HPDE6-E6E7 (cell line): ENCODE data around the gene IL1R2.
A peak's percentile ranks its signal among the peaks of the same experiment; 100 is the strongest.
"Not testable (repeated sequence)": the region's sequence is repeated elsewhere in the genome, so short reads cannot be mapped to it uniquely, and the experiment has no call there.

Experiments used
- DNase-seq: peaks from one replicate; pipeline ENCODE4 v3.0.0; 2011; ENCODE audit warnings: missing footprints; ENCODE audit errors: extremely low spot score

IL1R2 gene

DNA sequence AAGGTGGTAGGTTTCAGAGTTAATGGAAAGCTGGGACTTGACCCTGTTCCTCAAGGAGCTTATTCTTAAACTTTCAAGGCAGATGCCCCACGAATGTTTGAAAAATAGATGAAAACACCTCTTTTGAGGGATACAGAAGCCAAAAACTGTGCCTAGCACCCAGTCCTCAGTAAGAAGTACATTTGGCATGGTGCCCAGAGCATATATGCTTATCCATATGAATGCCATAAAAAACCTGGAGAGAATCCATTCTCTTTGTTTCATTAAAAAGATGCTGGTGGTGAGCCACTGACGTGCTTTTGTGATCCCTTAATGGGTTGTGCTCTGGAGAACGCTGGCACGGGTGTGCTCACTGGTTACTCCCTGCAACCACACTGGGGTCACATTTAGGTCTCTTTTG is 69.0 kb downstream of the IL1R2 start:
- DNase-seq: no peak

GRCh38 chr2:102061286-102061699 is 69.5 kb downstream of the IL1R2 start:
- DNase-seq: no peak

DNA sequence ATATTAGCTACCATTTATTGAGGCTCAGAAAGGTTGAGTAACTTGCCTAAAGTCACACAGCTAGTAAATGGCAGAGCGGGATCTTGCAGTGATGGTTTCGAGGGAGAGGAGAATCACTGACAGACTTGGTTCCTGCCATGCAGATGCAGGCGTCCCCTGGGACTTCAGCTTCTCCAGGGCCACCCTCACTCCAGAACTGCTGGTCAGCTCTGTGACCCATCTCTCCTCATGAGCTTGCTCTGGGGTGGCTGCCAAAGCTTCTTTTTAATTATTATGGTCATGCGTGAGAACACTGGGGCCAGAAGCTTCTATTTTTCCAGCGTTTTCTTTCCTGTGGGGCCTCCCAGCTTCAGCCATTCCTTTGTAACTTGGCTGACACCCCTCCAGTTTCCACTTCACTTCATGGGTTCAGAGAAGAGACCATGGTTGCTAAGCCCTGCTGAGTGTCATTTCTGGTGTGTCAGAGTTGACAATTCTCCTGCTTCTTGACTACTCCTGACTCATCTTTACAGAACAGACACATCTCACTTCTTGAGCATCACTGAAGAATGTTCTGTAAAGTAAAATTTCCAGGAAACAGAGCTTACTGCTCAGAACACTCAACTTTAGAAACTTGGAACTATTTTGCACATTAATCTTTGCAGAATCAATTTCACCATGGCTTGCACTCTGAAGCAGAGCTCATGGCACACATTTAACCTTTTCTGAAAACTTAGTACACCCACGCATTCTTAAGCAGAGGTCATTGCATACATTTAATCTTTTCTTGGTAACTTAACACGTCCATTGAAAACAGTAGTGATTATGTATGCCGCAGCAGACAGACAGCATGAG is 70.4 kb downstream of the IL1R2 start:
- DNase-seq: no peak

- DNase-seq: no peak
Measured at GRCh38 chr2:102062802-102063201, 71.0 kb downstream of the IL1R2 start.

GRCh38 chr2:102063487-102063911 is 71.7 kb downstream of the IL1R2 start:
- DNase-seq: no peak

DNA sequence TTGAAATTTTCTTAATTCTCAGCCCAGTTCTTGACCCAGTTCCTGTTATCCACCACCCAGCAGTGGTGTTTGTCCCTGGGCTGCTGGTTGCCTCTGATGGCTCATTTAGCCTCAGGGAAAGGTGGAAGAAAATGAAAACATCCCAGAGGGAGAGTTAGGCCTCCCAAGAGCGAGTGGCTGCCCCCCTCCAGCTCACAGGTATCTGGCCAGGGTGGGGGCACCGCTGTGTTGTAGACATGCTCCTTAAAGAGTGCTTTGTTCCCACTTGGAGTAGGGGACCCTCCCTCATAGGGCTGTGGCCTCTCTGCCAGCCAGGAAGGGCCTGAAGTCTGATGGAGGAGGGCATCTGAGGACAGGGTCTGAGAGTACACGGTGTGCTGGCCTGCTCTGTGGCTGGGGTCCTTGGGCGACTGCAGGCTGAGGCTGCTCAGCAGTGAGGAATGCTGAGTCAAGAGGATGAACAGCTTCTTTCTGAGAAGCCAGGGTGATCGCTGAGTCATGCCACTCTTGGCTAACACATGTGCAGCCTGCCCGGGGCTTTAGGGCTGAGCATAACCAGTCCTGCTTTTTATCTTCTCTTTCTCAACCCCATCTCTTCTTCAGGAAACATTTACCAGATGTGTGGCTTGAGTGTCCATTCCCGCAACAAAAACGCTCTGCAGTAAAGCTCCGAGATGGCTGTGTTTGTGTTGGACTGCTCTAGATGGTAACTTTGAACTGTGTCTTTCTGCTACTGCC is 72.3 kb downstream of the IL1R2 start:
- DNase-seq: peak; percentile 93

DNA sequence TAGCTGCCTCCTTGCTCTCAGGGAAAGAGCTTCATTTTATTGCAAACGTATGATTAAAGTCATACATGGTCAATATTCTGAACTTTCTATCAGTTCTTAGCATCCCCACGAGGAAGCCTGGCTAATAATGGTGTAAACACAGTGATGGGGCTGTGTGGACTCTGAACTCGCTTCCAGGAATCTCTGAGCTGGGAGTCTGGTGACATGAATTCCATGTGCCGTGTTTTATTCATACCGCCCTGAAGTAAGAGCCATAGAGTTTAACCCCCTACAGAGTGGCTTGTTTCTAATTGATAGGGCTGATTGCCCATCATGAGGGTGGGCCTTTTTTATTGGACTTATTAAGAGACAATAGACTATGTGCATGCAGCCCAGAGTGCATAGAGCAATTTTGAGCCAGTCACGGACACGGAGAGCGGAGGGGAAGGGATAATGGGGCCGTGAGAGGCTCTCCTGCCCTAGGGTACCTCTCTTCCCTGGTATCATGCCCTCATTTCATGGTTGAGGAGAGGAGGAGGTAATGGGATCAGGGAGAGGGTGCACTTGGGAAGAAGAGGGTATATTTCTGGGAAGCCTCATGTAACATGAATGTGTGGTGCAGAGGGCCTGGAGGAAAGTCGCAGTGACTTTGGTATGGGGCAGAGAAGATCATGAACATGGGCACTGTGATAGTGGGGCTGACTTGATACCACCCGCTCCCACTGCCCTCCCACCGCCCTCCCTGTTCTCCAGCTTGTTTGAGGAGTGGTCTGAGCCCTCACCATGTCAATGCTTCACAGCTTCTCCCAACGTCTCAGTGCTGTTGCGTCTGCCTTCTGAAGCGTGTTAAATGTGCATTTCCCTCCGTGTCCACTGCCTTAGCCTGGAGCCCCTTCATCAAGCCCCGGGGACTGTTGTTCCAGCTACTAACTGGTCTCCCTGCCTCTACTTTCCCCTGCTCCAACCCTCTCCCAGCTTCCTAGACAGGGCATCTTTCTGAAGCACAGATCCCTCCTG is 73.2 kb downstream of the IL1R2 start:
- DNase-seq: no peak

- DNase-seq: peak; percentile 72
Measured at GRCh38 chr2:102065675-102066252, 74.0 kb downstream of the IL1R2 start.

GRCh38 chr2:102066554-102066953 is 74.8 kb downstream of the IL1R2 start:
- DNase-seq: no peak

DNA sequence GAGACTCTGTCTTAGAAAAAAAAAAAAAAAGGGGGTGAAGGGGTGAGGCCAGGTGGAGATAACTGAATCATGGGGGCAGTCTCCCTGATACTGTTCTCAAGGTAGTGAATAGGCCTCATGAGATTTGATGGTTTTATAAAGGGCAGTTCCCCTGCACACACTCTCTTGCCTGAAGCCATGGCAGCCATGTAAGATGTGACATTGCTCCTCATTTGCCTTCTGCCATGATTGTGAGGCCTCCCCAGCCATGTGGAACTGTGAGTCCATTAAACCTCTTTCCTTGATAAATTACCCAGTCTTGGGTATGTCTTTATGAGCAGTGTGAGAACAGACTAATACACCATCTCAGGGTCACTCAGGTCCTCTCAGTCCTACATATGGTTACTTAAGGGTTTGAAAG is 76.4 kb downstream of the IL1R2 start:
- not testable (repeated sequence) for DNase-seq

DNA sequence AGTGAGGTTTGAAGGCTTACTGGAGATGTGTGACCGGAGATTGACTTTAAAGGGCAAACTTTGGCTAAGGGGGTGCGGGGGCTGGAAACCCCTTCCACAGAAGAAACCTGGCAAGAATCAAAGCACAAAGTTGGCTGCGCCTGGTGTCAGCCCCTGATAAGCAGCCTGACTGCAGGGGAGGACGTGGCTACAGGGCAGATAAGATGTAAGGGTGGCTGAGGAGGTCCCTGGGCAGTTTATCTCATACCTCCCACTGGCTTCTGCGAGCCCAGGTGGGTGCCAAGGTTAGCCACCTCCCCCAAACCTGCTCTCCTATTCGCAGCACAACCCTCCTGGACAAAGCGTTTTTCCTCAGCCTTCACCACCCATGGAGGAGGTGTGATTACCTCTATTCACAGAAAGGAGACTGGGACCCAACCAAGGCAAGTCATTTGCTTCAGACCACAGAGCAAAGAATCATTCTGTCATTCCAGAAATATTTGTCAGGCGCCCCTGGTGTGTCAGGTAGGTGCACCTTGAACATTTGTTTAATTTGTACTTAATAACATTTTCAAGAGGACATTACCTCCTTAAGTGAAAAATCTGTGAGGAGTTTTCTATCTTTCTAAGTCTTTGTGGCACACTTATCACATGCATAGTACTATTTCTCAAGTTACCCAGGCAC is 77.7 kb downstream of the IL1R2 start:
- no peak for DNase-seq

DNA sequence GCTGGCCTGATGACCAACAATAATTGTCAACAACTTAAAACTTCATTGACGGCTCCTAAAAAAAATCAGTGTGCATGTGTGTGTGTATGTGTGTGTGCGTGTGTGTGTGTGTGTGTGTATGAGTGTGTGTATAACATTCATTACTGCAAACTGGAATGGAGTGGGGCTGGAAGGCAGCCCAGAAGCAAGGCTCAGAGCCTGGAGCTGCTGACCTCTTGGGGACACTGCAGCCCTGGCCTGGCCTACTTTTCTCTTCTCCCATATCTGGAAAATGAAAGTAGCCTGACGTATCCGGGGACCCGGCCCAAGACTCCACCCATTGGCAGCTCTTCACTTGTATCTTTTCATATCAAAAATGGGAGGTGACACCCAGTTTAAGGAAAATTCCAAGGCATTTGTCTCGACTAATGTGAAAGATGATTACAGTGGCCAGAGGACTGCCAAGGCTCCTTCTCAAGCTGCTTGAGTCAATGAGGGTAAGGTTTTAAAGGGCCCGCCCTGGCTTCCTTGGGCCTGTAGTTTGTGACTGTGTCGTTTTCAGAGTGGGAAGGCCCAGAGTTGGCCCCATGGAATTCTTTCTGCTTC is 78.4 kb downstream of the IL1R2 start:
- DNase-seq: no peak

GRCh38 chr2:102072741-102073140 is 81.0 kb downstream of the IL1R2 start:
- no peak for DNase-seq

GRCh38 chr2:102073168-102073724 is 81.5 kb downstream of the IL1R2 start:
- no peak for DNase-seq

DNA sequence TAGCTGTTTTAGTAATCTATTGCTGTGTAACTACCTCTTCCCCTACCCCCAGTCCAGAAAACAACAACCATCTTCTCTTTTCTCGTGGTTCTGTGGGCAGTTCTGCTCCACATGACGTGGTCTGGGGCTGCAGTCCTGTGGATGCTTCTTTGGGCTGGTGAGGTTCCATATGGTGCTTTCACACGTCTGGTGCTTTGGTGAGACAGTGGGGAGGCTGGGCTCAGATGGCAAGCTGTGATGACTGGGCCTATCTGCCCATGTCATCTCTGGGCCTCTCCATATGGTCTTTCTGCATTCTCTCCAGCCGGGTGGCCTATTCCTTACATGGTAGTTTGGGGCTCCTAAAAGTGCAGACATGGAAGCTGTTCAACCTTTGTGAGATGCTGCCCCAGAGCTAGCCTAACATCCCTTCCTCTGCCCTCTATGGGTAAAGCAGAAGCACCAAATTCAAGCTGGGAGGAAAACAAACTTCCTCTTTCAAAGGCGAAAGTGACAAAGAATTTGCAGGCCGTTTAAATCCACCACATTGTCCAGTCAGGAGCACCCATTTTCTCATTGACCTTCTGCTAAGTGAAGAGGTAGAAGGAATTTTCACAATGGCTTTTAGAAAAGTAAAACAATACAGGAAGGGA is 82.5 kb downstream of the IL1R2 start:
- DNase-seq: no peak

- no peak for DNase-seq
Measured at GRCh38 chr2:102075479-102075878, 83.7 kb downstream of the IL1R2 start.

- DNase-seq: no peak
Measured at GRCh38 chr2:102076512-102076911, 84.8 kb downstream of the IL1R2 start.
